Measurements from ENCODE around the gene SPG7.

Gene SPG7

DNA sequence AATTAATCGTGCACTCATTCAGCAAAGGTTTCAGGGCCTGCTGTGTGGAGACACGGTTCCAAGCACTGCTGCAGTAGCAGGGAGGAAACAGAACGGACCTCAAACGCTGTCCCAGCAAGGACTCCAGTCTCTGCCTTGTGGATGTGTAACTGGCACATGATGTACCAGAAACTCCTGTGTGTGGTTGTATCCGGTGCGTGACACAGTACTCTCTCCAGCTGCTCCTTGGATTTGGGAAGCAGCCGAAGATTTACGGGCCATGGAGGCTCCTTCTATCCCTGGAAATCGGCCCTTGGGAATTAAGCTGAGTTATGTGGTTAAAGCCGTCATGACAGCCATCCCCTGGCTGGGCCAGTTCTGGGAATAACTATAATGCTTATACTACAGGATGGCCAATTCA lies 9.4 kb upstream of the SPG7 start:
- Histone ChIP-seq H3K9me3 (ENCODE audit: insufficient read depth, low read depth, low read length) (no peaks in the 10 kb centered on the region), H3K4me1 (ENCODE audit: insufficient read depth, low read length, poor library complexity, severe bottlenecking) (no peaks in the 10 kb centered on the region), H3K79me2 (ENCODE audit: insufficient read depth, low read length) (no peaks in the 10 kb centered on the region), H3K36me3 (ENCODE audit: insufficient read depth, low read length) (no peaks in the 10 kb centered on the region), H4K20me1 (ENCODE audit: insufficient read depth, low read length, poor library complexity, severe bottlenecking) (no peaks in the 10 kb centered on the region), H3K27me3 (ENCODE audit: insufficient read depth, low read length, poor library complexity, severe bottlenecking) (no peaks in the 10 kb centered on the region), H2AFZ (ENCODE audit: low read length) (no peak overlapping the region), H3K9ac (ENCODE audit: low read depth, low read length, poor library complexity, severe bottlenecking) (no peak overlapping the region), H3K4me2 (ENCODE audit: low read depth, low read length, poor library complexity, severe bottlenecking) (no peak overlapping the region), H3K4me3 (ENCODE audit: low read length, poor library complexity, severe bottlenecking) (no peak overlapping the region), H3K9me2 (replicated peaks; ENCODE audit: low read depth, low read length) (no peaks in the 10 kb centered on the region), H3F3A (ENCODE audit: low read depth) (no peaks in the 10 kb centered on the region)
- TF ChIP-seq, protein P1, sequence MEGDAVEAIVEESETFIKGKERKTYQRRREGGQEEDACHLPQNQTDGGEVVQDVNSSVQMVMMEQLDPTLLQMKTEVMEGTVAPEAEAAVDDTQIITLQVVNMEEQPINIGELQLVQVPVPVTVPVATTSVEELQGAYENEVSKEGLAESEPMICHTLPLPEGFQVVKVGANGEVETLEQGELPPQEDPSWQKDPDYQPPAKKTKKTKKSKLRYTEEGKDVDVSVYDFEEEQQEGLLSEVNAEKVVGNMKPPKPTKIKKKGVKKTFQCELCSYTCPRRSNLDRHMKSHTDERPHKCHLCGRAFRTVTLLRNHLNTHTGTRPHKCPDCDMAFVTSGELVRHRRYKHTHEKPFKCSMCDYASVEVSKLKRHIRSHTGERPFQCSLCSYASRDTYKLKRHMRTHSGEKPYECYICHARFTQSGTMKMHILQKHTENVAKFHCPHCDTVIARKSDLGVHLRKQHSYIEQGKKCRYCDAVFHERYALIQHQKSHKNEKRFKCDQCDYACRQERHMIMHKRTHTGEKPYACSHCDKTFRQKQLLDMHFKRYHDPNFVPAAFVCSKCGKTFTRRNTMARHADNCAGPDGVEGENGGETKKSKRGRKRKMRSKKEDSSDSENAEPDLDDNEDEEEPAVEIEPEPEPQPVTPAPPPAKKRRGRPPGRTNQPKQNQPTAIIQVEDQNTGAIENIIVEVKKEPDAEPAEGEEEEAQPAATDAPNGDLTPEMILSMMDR (conservative IDR thresholded peaks at IDR 0.05; ENCODE audit: low read length): no peak
- no peak for TF ChIP-seq EZH2phosphoT487 (IDR thresholded peaks at IDR 0.05; ENCODE audit: borderline replicate concordance)

DNA sequence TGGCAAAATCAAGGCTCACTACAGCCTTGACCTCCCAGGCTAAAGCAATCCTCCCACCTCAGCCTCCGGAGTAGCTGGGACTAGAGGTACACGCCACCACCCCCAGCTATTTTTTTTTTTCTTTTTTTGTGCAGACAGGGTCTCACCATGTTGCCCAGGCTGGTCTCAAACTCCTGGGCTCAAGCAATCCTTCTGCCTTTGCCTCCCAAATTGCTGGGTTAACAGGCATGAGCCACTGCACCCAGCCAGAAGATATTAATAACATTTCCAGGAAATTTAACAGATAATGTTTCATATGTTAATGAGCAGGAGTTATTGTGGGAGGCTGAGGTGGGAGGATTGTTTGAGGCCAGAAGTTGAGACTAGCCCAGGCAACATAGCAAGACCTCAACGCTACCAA lies 8.4 kb upstream of the SPG7 start:
- Histone ChIP-seq H3K4me1 (ENCODE audit: insufficient read depth, low read length, poor library complexity, severe bottlenecking) (no peaks in the 10 kb centered on the region), H3F3A (ENCODE audit: low read depth) (no peaks in the 10 kb centered on the region), H3K4me3 (ENCODE audit: low read length, poor library complexity, severe bottlenecking) (no peak overlapping the region), H2AFZ (ENCODE audit: low read length) (no peak overlapping the region), H3K27me3 (ENCODE audit: insufficient read depth, low read length, poor library complexity, severe bottlenecking) (no peaks in the 10 kb centered on the region), H3K79me2 (ENCODE audit: insufficient read depth, low read length) (no peaks in the 10 kb centered on the region), H3K4me2 (ENCODE audit: low read depth, low read length, poor library complexity, severe bottlenecking) (no peak overlapping the region), H3K9me3 (ENCODE audit: insufficient read depth, low read depth, low read length) (no peaks in the 10 kb centered on the region), H3K9ac (ENCODE audit: low read depth, low read length, poor library complexity, severe bottlenecking) (no peak overlapping the region), H3K9me2 (replicated peaks; ENCODE audit: low read depth, low read length) (no peaks in the 10 kb centered on the region), H3K36me3 (ENCODE audit: insufficient read depth, low read length) (no peaks in the 10 kb centered on the region), H4K20me1 (ENCODE audit: insufficient read depth, low read length, poor library complexity, severe bottlenecking) (no peaks in the 10 kb centered on the region)
- TF ChIP-seq EZH2phosphoT487 (IDR thresholded peaks at IDR 0.05; ENCODE audit: borderline replicate concordance): no peak
- TF ChIP-seq, protein P1 (conservative IDR thresholded peaks at IDR 0.05; ENCODE audit: low read length): no peak

DNA sequence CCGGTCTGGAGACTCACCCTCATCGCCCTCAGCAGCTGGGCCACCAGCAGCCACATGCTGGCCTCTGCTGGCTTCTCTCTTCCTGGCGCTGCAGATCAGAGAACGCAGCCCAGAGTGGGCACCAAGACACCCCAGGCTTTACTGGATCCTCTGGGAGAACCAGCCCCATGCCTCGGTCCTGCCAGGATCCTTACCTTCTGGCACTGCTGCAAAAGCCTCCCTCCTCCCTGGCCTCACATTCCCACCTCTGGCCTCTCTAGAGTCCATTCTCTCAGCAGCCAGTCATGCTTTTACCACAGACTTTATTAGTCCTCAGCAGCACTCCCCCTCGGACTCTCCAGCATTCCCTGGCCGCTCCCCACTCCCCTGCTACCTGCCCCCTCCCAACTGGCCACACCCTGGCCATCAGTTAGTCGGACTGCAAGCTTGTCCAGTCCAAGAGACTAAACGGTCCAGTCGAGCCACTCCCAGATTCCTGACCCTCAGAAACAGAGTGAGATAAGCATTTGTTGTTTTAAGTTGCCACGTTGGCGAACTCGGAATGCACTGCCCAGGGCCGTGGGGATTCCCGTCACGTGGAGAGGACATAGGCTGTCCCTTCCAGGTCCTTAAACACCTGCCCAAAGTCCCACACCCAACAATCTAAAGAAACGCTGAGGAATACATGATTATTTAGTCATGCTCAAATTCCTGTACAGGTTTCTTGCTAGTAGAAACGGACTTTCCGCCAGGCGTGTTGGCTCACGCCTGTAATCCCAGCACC lies 5.9 kb upstream of the SPG7 start:
- H3K4me3 ChIP-seq (ENCODE audit: low read length, poor library complexity, severe bottlenecking): no peak overlapping the region
- no peak for TF ChIP-seq EZH2phosphoT487 (IDR thresholded peaks at IDR 0.05; ENCODE audit: borderline replicate concordance)
- TF ChIP-seq, protein P1 (conservative IDR thresholded peaks at IDR 0.05; ENCODE audit: low read length): no peak

More for the DNA sequence above, 5.9 kb upstream of the SPG7 start:
- H3K36me3 ChIP-seq (ENCODE audit: insufficient read depth, low read length): no peaks in the 10 kb centered on the region
- H2AFZ ChIP-seq (ENCODE audit: low read length): no peak overlapping the region
- H3F3A ChIP-seq (ENCODE audit: low read depth): no peaks in the 10 kb centered on the region
- H3K4me2 ChIP-seq (ENCODE audit: low read depth, low read length, poor library complexity, severe bottlenecking): no peak overlapping the region
- H3K27me3 ChIP-seq (ENCODE audit: insufficient read depth, low read length, poor library complexity, severe bottlenecking): no peaks in the 10 kb centered on the region
- H3K9me2 ChIP-seq (replicated peaks; ENCODE audit: low read depth, low read length): no peaks in the 10 kb centered on the region
- no peaks in the 10 kb centered on the region for H3K9me3 ChIP-seq (ENCODE audit: insufficient read depth, low read depth, low read length)
- H4K20me1 ChIP-seq (ENCODE audit: insufficient read depth, low read length, poor library complexity, severe bottlenecking): no peaks in the 10 kb centered on the region
- peaks cover 11% of the 10 kb centered on the region for H3K4me1 ChIP-seq (ENCODE audit: insufficient read depth, low read length, poor library complexity, severe bottlenecking)
- H3K9ac ChIP-seq (ENCODE audit: low read depth, low read length, poor library complexity, severe bottlenecking): no peak overlapping the region
- H3K79me2 ChIP-seq (ENCODE audit: insufficient read depth, low read length): peaks cover 7% of the 10 kb centered on the region; the same call in 1 of the 2 replicates
